ENCODE data around the gene SPC25.
A peak's percentile ranks its signal among the peaks of the same experiment; 100 is the strongest.
"Not testable (repeated sequence)": the region's sequence is repeated elsewhere in the genome, so short reads cannot be mapped to it uniquely, and the experiment has no call there.

SPC25 gene

GRCh38 chr2:168890006-168890782, at the start of gene SPC25:
TSS of gene SPC25 (minus strand) at chr2:168890430. CDS start at chr2:168889519, 911 bp downstream.
- DNase-seq, result peak; percentile 97

GRCh38 chr2:168939918-168940317, 49.7 kb upstream of the SPC25 start:
- no peak for DNase-seq

DNA sequence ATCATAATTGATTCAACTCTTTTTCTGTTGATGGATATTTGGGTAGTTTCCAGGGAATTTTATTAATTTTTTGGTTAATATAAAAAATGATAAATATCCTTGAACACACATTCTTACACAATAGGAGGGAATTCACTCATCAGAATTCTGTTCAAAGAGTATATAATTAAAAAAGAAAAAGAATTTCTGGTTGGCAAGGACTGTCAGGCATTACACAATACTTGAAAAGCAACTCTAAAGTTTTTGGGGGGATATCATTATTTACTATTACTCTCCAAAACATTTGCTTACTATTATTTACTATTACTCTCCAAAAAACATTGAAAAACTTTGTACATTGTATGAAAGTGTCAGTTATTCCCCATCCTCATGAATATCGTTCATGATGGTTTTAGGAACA, 48.8 kb upstream of the SPC25 start:
- no peak for DNase-seq

GRCh38 chr2:168935810-168936581, 45.8 kb upstream of the SPC25 start:
- DNase-seq, result no peak

GRCh38 chr2:168934826-168935225, 44.6 kb upstream of the SPC25 start:
- DNase-seq, result no peak

- not testable (repeated sequence) for DNase-seq
Observed at GRCh38 chr2:168932174-168932573, 41.9 kb upstream of the SPC25 start.

GRCh38 chr2:168930242-168930641, 40.0 kb upstream of the SPC25 start:
- no peak for DNase-seq

DNA sequence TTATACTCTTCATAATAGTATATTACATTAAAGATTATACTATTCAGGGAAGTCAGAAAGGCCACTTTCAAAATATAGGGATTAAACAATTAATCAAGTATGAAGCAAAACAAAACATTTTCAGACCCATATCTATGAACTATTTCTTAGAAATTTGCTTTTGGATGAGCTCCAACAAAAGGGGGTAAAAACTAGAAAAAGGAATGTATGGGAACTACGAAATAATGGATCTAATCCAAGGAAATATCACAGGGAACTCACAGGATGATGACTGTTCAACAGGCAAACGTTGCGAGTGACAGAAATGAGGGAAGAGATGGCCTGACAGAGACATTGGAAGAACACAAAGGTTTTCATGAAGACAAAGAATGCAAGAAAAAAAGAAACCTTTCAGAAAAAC, 38.8 kb upstream of the SPC25 start:
- no peak for DNase-seq

GRCh38 chr2:168928113-168928831, 38.0 kb upstream of the SPC25 start:
- DNase-seq, result no peak

DNA sequence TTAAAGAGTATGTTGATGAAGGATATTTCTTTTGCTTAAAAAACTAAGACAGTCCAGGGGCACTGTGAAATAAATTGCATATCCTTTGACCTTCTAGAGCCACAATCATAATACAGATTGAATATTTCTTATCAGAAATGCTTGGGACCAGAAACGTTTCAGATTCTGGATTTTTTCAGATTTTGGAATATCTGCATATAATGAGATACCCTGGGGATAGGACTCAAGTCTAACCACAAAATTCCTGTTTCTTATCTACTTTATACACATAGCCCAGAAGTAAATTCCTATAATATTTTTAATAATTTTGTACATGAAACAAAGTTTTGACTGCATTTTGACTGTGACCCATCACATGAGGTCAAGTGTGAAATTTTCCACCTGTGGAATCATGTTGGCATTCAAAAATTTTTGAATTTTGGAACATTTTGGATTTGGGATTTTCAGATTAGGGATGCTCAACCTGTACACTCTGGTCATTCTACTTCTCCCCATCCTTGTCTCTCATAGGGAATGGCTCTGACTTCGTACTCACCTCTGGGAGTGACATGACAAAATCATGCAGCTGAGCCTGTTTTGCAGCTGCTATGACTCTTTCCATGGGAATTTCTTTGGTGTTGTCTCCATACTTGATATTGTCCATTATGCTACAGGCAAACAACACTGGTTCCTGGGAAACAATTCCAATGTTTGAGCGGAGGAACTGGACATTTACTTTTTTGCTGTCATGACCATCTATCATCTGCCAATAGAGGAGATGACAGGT, 36.6 kb upstream of the SPC25 start:
- no peak for DNase-seq

GRCh38 chr2:168920504-168921157, 30.4 kb upstream of the SPC25 start:
- peak; percentile 56 for DNase-seq

GRCh38 chr2:168916331-168916675, 26.1 kb upstream of the SPC25 start:
- DNase-seq, result no peak

DNA sequence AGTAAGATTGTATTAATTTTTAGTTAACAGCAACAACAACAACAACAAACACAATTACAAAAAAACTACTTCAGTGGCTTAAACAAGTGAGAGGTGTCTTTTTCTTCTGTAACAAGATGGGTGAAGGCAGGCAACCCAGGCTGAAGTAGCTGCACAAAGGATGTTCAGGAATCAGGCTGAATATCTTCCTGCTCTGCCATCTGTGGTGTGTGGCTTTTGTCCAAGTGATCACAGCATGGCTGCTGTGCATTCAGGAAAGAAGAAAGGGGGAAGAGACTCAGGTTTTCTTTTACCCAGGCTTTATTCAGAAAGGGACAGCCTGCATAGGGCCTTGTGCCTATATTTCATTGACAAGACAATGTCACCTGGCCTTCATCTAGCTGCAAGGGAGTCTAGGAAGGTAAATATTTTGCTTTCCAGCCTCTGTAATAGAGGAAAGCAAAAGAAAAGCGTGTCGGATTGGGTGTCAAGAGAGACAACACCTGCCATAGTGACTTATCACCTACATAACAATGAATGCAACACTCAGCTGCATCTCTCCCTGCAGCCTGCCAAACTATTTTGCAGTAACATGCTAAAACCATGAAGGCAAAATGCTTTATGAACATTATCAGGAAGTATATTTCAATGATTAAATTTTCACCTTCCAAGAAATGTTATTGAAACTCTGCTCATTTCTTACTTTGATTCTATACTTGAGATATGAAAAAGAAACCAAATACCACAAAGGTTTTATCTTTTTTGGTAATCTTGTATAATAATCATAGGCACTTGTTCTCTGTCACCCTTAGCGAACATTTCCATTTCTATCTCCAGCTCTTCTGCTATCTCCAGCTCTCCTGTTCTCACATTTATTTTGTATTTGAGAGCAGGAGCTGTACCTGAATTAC, 25.5 kb upstream of the SPC25 start:
- DNase-seq, result peak; percentile 93

- peak; percentile 40 for DNase-seq
Observed at GRCh38 chr2:168913495-168913894, 23.3 kb upstream of the SPC25 start.

DNA sequence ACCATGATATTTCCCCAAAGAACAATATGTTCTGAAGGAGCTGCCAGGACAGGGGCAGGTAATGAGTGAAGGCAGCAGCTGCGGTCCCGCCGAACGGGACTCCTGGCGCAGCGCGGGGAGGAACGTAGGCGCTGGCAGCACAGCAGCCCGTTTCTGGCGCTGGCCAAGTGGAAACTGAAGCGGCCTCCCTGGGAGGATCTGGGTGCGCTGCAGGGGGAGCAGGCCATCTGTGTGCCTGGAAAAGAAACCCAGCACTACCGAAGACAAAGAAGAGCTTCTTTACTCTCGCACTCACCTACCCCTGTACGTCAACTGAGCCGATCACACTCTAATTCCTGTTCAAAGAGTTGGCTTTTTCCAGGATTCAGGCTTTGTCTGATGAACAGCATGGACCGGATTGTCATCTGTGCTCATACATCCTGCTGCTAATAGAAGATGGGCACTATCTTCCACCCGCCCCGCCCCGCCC, 22.7 kb upstream of the SPC25 start:
- DNase-seq, result peak; percentile 91

- peak; percentile 72 for DNase-seq
Observed at GRCh38 chr2:168912466-168912865, 22.2 kb upstream of the SPC25 start.

GRCh38 chr2:168910330-168910729, 20.1 kb upstream of the SPC25 start:
- peak; percentile 95 for DNase-seq

GRCh38 chr2:168907940-168908662, 17.9 kb upstream of the SPC25 start:
- no peak for DNase-seq

GRCh38 chr2:168904358-168904757, 14.1 kb upstream of the SPC25 start:
- DNase-seq, result no peak

DNA sequence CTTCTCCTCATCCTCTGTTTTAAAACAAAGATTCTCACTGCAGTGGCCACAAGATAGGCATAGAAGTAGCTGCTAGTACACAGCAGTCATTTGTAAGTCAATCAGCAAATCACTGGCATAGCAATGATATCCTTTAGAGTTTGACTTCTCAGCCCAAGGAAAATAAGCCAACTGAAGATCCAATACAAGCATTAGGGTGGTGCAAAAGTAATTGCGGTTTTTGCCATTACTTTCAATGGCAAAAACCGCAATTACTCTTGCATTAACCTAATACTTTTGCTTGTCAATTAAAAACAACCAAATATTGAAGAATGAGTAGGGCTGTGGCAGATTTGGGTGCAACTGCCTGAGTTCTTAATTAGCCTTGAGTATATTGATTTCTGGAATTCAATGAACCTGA, 13.7 kb upstream of the SPC25 start:
- DNase-seq, result no peak
